Activated T-cell treated with anti-CD3 and anti-CD28 coated beads for 24 hours (primary cell): ENCODE results near the gene ALDH3B2.
"Not testable (repeated sequence)": the region's sequence is repeated elsewhere in the genome, so short reads cannot be mapped to it uniquely, and the experiment has no call there.

Source experiments
- DNase-seq: peaks from one replicate; pipeline ENCODE4 v3.0.0-alpha.2; 2020; ENCODE audit warnings: low read depth

Gene ALDH3B2, protein sequence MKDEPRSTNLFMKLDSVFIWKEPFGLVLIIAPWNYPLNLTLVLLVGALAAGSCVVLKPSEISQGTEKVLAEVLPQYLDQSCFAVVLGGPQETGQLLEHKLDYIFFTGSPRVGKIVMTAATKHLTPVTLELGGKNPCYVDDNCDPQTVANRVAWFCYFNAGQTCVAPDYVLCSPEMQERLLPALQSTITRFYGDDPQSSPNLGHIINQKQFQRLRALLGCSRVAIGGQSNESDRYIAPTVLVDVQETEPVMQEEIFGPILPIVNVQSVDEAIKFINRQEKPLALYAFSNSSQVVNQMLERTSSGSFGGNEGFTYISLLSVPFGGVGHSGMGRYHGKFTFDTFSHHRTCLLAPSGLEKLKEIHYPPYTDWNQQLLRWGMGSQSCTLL

GRCh38 chr11:67674442-67674871 lies at the start of gene ALDH3B2:
Gene ALDH3B2, minus strand, starts transcription at chr11:67674623. Its CDS starts 7,688 bp downstream, at chr11:67666935.
- DNase-seq, result no peak

DNA sequence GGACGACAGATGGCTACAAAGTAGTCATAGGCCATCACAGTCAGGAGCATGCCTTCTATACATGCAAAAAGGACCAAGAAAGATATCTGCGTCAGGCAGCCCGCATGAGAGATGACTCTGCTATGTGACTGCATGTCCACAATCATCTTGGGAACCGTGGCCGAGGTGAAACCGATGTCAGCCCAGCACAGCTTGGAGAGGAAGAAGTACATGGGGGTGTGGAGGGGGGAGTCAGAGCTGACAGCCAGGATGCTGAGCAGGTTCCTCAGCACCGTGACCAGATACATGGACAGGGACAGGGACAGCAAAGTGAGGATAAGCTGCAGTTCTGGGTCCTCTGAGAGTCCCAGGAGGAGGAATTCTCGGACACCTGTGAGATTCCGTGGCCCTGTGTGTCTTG lies 48.6 kb upstream of the ALDH3B2 start:
- DNase-seq, result not testable (repeated sequence)

GRCh38 chr11:67716226-67716625 lies 41.8 kb upstream of the ALDH3B2 start:
- DNase-seq, result not testable (repeated sequence)

GRCh38 chr11:67715801-67716200 lies 41.4 kb upstream of the ALDH3B2 start:
- DNase-seq, result not testable (repeated sequence)

DNA sequence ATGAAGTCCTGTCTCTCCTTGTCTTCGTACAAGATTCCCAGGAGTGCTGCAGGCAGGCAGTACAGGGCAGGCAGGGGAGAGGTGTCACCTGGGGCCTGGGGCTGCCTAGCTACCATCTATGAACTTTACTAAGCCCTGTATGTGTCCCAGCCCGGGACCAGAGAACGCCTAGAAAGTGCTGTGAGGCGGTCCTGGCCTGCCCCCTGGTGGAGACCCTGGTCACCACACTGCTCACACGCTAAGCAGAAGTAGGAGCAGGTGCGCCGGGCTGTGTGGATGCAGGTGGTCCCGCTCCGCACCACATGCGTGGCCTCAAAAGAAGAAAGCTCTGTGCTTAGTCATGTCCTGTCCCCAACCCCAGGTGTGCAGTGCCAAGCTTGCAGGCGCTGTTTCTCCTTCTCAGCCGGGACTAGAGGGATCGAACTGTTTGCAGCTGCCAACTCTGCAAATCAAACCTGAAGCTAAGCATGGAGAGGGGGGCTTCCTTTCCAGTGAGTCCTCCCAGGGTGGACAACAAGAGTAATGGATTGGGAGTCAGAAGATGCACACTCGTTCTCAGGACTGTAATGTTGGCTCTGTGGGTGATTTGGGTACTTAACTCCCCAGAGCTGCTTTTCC lies 39.6 kb upstream of the ALDH3B2 start:
- peak; percentile 43 for DNase-seq

DNA sequence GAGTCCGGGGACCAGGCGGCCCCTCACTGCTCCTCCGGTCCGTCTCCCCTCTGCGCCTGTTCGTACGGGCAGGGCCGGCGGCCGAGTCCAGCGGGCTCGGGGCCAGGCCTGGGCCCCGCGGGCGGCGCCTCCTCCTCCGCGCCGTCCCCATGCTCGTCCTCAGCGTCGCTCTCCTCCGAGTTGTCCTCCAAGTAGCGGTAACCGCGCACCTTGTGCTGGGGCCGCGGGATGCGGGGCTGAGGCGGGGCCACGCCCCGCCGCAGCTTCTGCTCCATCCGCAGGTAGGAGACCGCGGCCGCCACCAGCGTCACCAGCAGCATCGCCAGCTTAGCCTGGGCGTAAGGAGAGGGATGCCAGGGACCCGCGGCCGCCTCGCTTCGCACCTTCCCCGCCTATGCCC lies 37.3 kb upstream of the ALDH3B2 start:
- DNase-seq, result not testable (repeated sequence)

GRCh38 chr11:67711212-67711611 lies 36.8 kb upstream of the ALDH3B2 start:
- not testable (repeated sequence) for DNase-seq

DNA sequence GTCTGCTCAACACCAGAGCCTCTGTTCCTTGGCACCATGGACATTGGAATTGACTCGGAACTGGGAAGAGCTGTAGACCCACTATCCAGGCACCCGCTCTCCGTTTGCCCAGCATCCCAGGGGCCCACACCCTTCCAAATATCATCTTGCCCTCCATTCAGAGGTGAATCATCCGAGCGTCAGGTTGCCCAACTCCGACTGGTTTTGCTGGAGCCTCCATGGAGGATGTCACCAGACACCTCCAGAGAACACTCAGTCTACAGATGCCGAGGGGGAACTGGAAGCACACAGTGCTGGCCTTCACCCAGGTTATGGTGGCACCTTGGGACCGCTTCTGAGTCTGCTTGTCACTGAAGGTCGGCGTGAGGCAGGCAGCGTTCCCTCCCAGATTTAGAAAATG lies 35.4 kb upstream of the ALDH3B2 start:
- DNase-seq, result not testable (repeated sequence)

- DNase-seq, result no peak
Observed at GRCh38 chr11:67705264-67705663, 30.8 kb upstream of the ALDH3B2 start.

- no peak for DNase-seq
Observed at GRCh38 chr11:67704524-67704923, 30.1 kb upstream of the ALDH3B2 start.

DNA sequence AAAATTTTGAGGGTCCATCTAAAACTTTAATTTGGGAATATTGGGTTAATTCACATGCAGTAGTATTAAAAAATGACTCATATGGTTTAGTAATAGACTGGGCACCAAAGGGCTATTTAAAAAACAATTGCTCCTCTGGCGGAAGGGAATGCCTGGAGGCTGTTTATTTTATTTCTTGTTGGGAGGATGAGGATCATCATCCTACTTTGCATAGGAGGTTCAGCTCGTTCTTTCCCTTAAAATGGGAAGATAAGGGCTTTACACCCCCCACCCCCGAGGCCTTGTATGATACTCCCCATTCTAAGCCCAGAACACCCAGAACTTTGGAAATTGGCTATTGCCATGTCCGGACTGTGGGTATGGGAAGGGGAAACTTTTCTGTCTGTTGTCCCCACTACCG lies 29.3 kb upstream of the ALDH3B2 start:
- DNase-seq, result not testable (repeated sequence)

GRCh38 chr11:67700548-67701262 lies 26.3 kb upstream of the ALDH3B2 start:
- no peak for DNase-seq

GRCh38 chr11:67700141-67700540 lies 25.7 kb upstream of the ALDH3B2 start:
- no peak for DNase-seq

- DNase-seq, result no peak
Observed at GRCh38 chr11:67699521-67699920, 25.1 kb upstream of the ALDH3B2 start.

DNA sequence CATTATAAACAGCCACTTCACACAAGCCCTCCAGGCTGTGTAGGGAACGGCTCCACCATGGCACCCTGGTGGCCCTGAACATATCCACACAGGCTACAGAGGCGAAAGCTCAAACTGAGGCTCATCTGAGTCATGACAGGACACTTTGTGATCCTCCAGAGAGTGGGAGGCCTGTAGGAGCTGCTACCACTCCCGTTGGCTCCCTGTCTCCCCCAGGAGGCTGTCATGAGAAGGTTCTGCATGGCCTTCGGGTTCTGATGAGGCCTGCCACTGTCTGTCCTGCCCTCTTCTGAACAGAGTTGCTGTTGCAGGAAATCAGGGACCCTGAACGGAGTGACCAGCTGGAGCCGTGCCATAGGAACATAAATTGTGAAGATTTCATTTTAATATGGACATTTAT lies 23.8 kb upstream of the ALDH3B2 start:
- DNase-seq, result no peak

GRCh38 chr11:67697846-67698245 lies 23.4 kb upstream of the ALDH3B2 start:
- no peak for DNase-seq

DNA sequence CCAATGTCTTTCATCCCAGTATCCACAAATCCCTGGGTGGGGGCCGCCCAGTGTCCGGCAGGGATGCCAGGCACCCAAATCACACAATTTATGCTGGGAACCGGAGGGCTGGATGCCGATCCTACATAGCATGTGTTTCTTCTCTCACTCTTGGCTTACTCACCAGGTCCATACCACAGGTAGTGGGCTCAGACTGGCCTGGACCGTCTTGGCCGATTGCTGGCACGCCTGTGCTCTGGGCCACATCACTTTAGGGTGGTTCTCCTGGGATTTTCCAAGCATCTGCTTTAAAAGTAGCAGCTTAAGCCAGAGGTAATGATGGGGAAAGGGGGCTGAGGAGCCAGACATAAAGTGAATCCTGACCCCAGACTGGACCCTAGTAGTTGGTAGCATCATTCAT lies 22.6 kb upstream of the ALDH3B2 start:
- no peak for DNase-seq

- DNase-seq, result no peak
Observed at GRCh38 chr11:67695606-67696005, 21.2 kb upstream of the ALDH3B2 start.

- no peak for DNase-seq
Observed at GRCh38 chr11:67694875-67695555, 20.6 kb upstream of the ALDH3B2 start.

DNA sequence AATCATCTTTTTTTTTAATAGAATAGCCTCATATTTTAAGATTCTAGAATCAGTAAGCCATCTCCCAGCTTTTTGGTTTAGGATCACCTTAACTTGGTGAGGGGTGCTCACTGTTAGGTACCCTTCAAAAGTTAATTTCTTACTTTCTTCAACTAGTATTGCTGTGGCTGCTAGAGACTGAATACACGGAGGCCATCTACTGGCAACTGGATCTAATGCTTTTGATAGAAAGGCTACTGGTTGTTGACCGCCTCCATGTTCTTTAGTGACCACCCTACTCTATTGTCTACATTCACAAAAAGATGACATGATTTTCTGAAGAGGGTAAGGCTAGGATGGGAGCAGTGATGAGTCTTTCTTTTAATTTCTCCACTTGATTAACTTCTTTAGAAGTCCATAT lies 16.7 kb upstream of the ALDH3B2 start:
- DNase-seq, result no peak

DNA sequence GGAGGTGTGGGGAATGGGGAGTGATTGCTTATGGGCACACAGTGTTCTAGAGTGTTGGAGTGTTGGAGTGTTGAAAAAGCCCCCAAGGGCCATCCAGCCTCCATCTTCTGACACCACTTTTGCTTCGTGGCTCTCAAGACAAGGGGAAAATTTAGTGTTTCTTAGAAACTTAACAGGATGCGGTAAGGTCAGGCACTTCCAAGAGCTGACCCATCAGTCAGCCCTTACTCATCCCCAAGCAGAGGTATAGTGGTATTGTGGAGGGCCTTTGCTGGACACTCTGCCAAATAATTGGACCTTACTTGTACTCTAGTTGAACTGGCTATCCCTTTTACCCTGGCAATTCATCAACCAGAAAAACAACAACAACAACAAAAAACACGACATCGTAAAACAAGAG lies 14.8 kb upstream of the ALDH3B2 start:
- no peak for DNase-seq

GRCh38 chr11:67687986-67688385 lies 13.6 kb upstream of the ALDH3B2 start:
- no peak for DNase-seq
